MM.1S (cell line): Measurements from ENCODE around the gene LONRF3.

ENCODE experiments used
- DNase-seq: peaks from one replicate; pipeline ENCODE4 v3.0.0-alpha.2; 2015
- H2AFZ ChIP-seq: fragments of 300-600 bp; sonication (generic); 2 replicates; pipeline ENCODE4 v1.6.0; 2016; ENCODE audit warnings: antibody characterized with exemption, low read length
- H3F3A ChIP-seq: fragments of 300-600 bp; sonication (generic); 2 replicates; pipeline ENCODE4 v1.6.1; 2016; ENCODE audit warnings: mild to moderate bottlenecking, antibody characterized with exemption, low read length, moderate library complexity, mixed read lengths; ENCODE audit not compliant: insufficient read depth
- H3K27ac ChIP-seq: fragments of 300-600 bp; sonication (generic); 2 replicates; pipeline ENCODE4 v1.5.1; 2016; ENCODE audit warnings: mild to moderate bottlenecking, low read length
- H3K27me3 ChIP-seq: fragments of 300-600 bp; sonication (generic); replicated peaks from 2 replicates; pipeline ENCODE4 v1.6.0; 2016; ENCODE audit warnings: low read length; ENCODE audit not compliant: insufficient read depth
- H3K36me3 ChIP-seq: fragments of 300-600 bp; sonication (generic); replicated peaks from 2 replicates; pipeline ENCODE4 v1.6.1; 2016; ENCODE audit warnings: mild to moderate bottlenecking, low read length, mixed read lengths; ENCODE audit not compliant: insufficient read depth
- H3K4me1 ChIP-seq: fragments of 300-600 bp; sonication (generic); 2 replicates; pipeline ENCODE4 v1.6.1; 2016; ENCODE audit warnings: low read length, mixed read lengths
- H3K4me2 ChIP-seq: fragments of 300-600 bp; sonication (generic); 2 replicates; pipeline ENCODE4 v1.6.0; 2016; ENCODE audit warnings: low read depth, low read length
- H3K4me3 ChIP-seq: fragments of 300-600 bp; sonication (generic); 2 replicates; pipeline ENCODE4 v1.5.1; 2016; ENCODE audit warnings: low read length, mixed read lengths
- H3K79me2 ChIP-seq: fragments of 300-600 bp; sonication (generic); 2 replicates; pipeline ENCODE4 v1.6.1; 2016; ENCODE audit warnings: mixed run types, low read length, mixed read lengths
- H3K9ac ChIP-seq: fragments of 300-600 bp; sonication (generic); 2 replicates; pipeline ENCODE4 v1.6.1; 2016; ENCODE audit warnings: low read length, mixed read lengths
- H3K9me2 ChIP-seq: fragments of 300-600 bp; sonication (generic); replicated peaks from 2 replicates; pipeline ENCODE4 v1.6.1; 2016; ENCODE audit warnings: mild to moderate bottlenecking, low read length, mixed read lengths; ENCODE audit not compliant: insufficient read depth
- H3K9me3 ChIP-seq: fragments of 300-600 bp; sonication (generic); replicated peaks from 2 replicates; pipeline ENCODE4 v1.6.1; 2016; ENCODE audit warnings: mild to moderate bottlenecking, low read length, mixed read lengths; ENCODE audit not compliant: insufficient read depth
- H4K20me1 ChIP-seq: fragments of 300-600 bp; sonication (generic); 2 replicates; pipeline ENCODE4 v1.6.1; 2016; ENCODE audit warnings: mild to moderate bottlenecking, low read length, moderate library complexity, mixed read lengths; ENCODE audit not compliant: insufficient read depth
- CTCF ChIP-seq: fragments of 300-600 bp; sonication (generic); IDR thresholded peaks from 2 replicates; pipeline ENCODE4 v1.5.1; 2016; ENCODE audit warnings: antibody characterized with exemption, low read length, mixed read lengths
- EZH2 ChIP-seq: fragments of 300-600 bp; sonication (generic); optimal IDR thresholded peaks from 2 replicates; pipeline ENCODE3; 2017; ENCODE audit warnings: low read depth, mild to moderate bottlenecking, antibody characterized with exemption, low read length, mixed read lengths
- EZH2phosphoT487 ChIP-seq: fragments of 300-600 bp; sonication (generic); IDR thresholded peaks from 2 replicates; pipeline ENCODE4 v1.6.1; 2018; ENCODE audit warnings: antibody characterized with exemption, low read length

Gene LONRF3

GRCh38 chrX:118961866-118962560 lies 12.4 kb upstream of the LONRF3 start:
- Histone ChIP-seq H2AFZ (no peak overlapping the region), H3K4me2 (no peak overlapping the region), H3K36me3 (no peaks in the 10 kb centered on the region), H3K4me1 (no peaks in the 10 kb centered on the region), H3K9me2 (no peaks in the 10 kb centered on the region), H3K9ac (no peak overlapping the region), H4K20me1 (no peaks in the 10 kb centered on the region), H3K4me3 (no peak overlapping the region), H3K9me3 (no peaks in the 10 kb centered on the region), H3F3A (no peaks in the 10 kb centered on the region), H3K27me3 (no peaks in the 10 kb centered on the region), H3K27ac (no peak overlapping the region), H3K79me2 (no peaks in the 10 kb centered on the region)
- no peak for DNase-seq
- TF ChIP-seq EZH2phosphoT487 (no peak), EZH2 (no peak)

- no peaks in the 10 kb centered on the region for H4K20me1 ChIP-seq
- H3K36me3 ChIP-seq, result no peaks in the 10 kb centered on the region
- no peak overlapping the region for H3K9ac ChIP-seq
- H3K4me1 ChIP-seq, result no peaks in the 10 kb centered on the region
- DNase-seq, result no peak
- no peak overlapping the region for H3K4me2 ChIP-seq
- H2AFZ ChIP-seq, result no peak overlapping the region
- H3K9me3 ChIP-seq, result no peaks in the 10 kb centered on the region
- H3K27ac ChIP-seq, result no peak overlapping the region
- no peaks in the 10 kb centered on the region for H3F3A ChIP-seq
- TF ChIP-seq EZH2, result no peak
- no peak for TF ChIP-seq CTCF
- no peak for TF ChIP-seq EZH2phosphoT487
- no peaks in the 10 kb centered on the region for H3K9me2 ChIP-seq
- H3K27me3 ChIP-seq, result no peaks in the 10 kb centered on the region
- H3K4me3 ChIP-seq, result no peak overlapping the region
- H3K79me2 ChIP-seq, result no peaks in the 10 kb centered on the region
Measured at GRCh38 chrX:118963159-118963558, 11.3 kb upstream of the LONRF3 start.

GRCh38 chrX:118964252-118964651 lies 10.2 kb upstream of the LONRF3 start:
- no peaks in the 10 kb centered on the region for H3K27me3 ChIP-seq
- H3K4me3 ChIP-seq, result no peak overlapping the region
- no peaks in the 10 kb centered on the region for H3K9me2 ChIP-seq
- no peak overlapping the region for H2AFZ ChIP-seq
- H3K27ac ChIP-seq, result no peak overlapping the region
- no peaks in the 10 kb centered on the region for H3K36me3 ChIP-seq
- no peak overlapping the region for H3K9ac ChIP-seq
- H3K9me3 ChIP-seq, result no peaks in the 10 kb centered on the region
- no peak for TF ChIP-seq EZH2
- no peak for TF ChIP-seq CTCF
- no peak for TF ChIP-seq EZH2phosphoT487
- no peaks in the 10 kb centered on the region for H3K4me1 ChIP-seq
- no peaks in the 10 kb centered on the region for H3K79me2 ChIP-seq
- no peak overlapping the region for H3K4me2 ChIP-seq
- no peaks in the 10 kb centered on the region for H4K20me1 ChIP-seq
- H3F3A ChIP-seq, result no peaks in the 10 kb centered on the region
- no peak for DNase-seq

- Histone ChIP-seq H3K4me2 (no peak overlapping the region), H3K9ac (no peak overlapping the region), H3K27me3 (no peaks in the 10 kb centered on the region), H4K20me1 (no peaks in the 10 kb centered on the region), H3K4me1 (no peaks in the 10 kb centered on the region), H3K9me2 (no peaks in the 10 kb centered on the region), H3K9me3 (no peaks in the 10 kb centered on the region), H3K79me2 (no peaks in the 10 kb centered on the region), H3K27ac (no peak overlapping the region), H3K36me3 (no peaks in the 10 kb centered on the region), H2AFZ (no peak overlapping the region), H3F3A (no peaks in the 10 kb centered on the region), H3K4me3 (no peak overlapping the region)
- no peak for DNase-seq
- TF ChIP-seq CTCF, result no peak
- no peak for TF ChIP-seq EZH2phosphoT487
- no peak for TF ChIP-seq EZH2
Measured at GRCh38 chrX:118965395-118965794, 9.0 kb upstream of the LONRF3 start.
